Endothelial cell (in vitro differentiated cells): ENCODE results near the gene TEAD1. TPM values are rescaled to one million over a fixed set of nuclear protein-coding genes. Genes with fewer than 3 reads are reported as not detected.

Source experiments
- DNase-seq: peaks from one replicate; pipeline ENCODE4 v3.0.0; 2021; ENCODE audit warnings: low spot score
- H3K27ac Mint-ChIP-seq: one replicate; pipeline ENCODE4 v1.8.0; 2021; ENCODE audit warnings: mixed read lengths, inconsistent platforms; ENCODE audit not compliant: unreplicated experiment
- H3K27me3 Mint-ChIP-seq: one replicate; pipeline ENCODE4 v1.8.0; 2021; ENCODE audit warnings: mild to moderate bottlenecking, moderate library complexity, mixed read lengths, inconsistent platforms; ENCODE audit not compliant: unreplicated experiment
- H3K36me3 Mint-ChIP-seq: one replicate; pipeline ENCODE4 v1.8.0; 2021; ENCODE audit warnings: mild to moderate bottlenecking, low read depth, mixed read lengths, inconsistent platforms; ENCODE audit not compliant: unreplicated experiment
- H3K4me1 Mint-ChIP-seq: one replicate; pipeline ENCODE4 v1.8.0; 2021; ENCODE audit warnings: mild to moderate bottlenecking, mixed read lengths, inconsistent platforms; ENCODE audit not compliant: unreplicated experiment
- H3K4me3 Mint-ChIP-seq: one replicate; pipeline ENCODE4 v1.8.0; 2021; ENCODE audit warnings: mild to moderate bottlenecking, mixed read lengths, inconsistent platforms; ENCODE audit not compliant: unreplicated experiment
- H3K9me3 Mint-ChIP-seq: one replicate; pipeline ENCODE4 v1.8.0; 2021; ENCODE audit warnings: mixed read lengths, inconsistent platforms; ENCODE audit not compliant: unreplicated experiment
- CTCF ChIP-seq: fragments of 200-600 bp; sonication (generic); IDR thresholded peaks from one replicate; pipeline ENCODE4 v1.5.0; 2021; ENCODE audit warnings: antibody characterized with exemption; ENCODE audit not compliant: unreplicated experiment
- total RNA-seq: library from RNA; stranded (reverse); fragmentation: NEBNext Ultra II Directional; extraction: Animal tissue kit (Norgen Biotek cat#: 25700); gene quantifications from one replicate; pipeline ENCODE4 v1.2.1, GENCODE V29; 2021; ENCODE audit not compliant: unreplicated experiment

The TEAD1 gene
- total RNA-seq, 1 donor from 2014 or later = 54.4 TPM

- H3K27me3 Mint-ChIP-seq = no peaks in the 10 kb centered on the region
- H3K27ac Mint-ChIP-seq = no peak overlapping the region
- no peak for TF ChIP-seq CTCF
- no peaks in the 10 kb centered on the region for H3K4me1 Mint-ChIP-seq
- no peaks in the 10 kb centered on the region for H3K36me3 Mint-ChIP-seq
- no peak overlapping the region for H3K4me3 Mint-ChIP-seq
- H3K9me3 Mint-ChIP-seq = no peaks in the 10 kb centered on the region
- DNase-seq = no peak
Measured at GRCh38 chr11:12963051-12963450, 288.8 kb downstream of the TEAD1 start.

- Mint-ChIP-seq H3K36me3 (no peaks in the 10 kb centered on the region), H3K27me3 (no peaks in the 10 kb centered on the region), H3K9me3 (no peaks in the 10 kb centered on the region), H3K27ac (peak overlapping the region; percentile 11), H3K4me1 (no peaks in the 10 kb centered on the region), H3K4me3 (no peak overlapping the region)
- TF ChIP-seq CTCF = peak; percentile 85
- DNase-seq = peak; percentile 87
Measured at GRCh38 chr11:12963792-12964536, 289.7 kb downstream of the TEAD1 start.

GRCh38 chr11:12964650-12965049 lies 290.4 kb downstream of the TEAD1 start:
- DNase-seq = no peak
- TF ChIP-seq CTCF = no peak
- H3K27ac Mint-ChIP-seq = no peak overlapping the region
- H3K9me3 Mint-ChIP-seq = no peaks in the 10 kb centered on the region
- no peaks in the 10 kb centered on the region for H3K36me3 Mint-ChIP-seq
- no peaks in the 10 kb centered on the region for H3K4me1 Mint-ChIP-seq
- no peaks in the 10 kb centered on the region for H3K27me3 Mint-ChIP-seq
- no peak overlapping the region for H3K4me3 Mint-ChIP-seq

GRCh38 chr11:12966002-12966401 lies 291.8 kb downstream of the TEAD1 start:
- Mint-ChIP-seq H3K27ac (no peak overlapping the region), H3K36me3 (no peaks in the 10 kb centered on the region), H3K4me1 (no peaks in the 10 kb centered on the region), H3K4me3 (no peak overlapping the region), H3K27me3 (no peaks in the 10 kb centered on the region), H3K9me3 (no peaks in the 10 kb centered on the region)
- no peak for DNase-seq
- TF ChIP-seq CTCF = no peak

- H3K4me3 Mint-ChIP-seq = no peak overlapping the region
- no peaks in the 10 kb centered on the region for H3K36me3 Mint-ChIP-seq
- H3K4me1 Mint-ChIP-seq = no peaks in the 10 kb centered on the region
- no peaks in the 10 kb centered on the region for H3K27me3 Mint-ChIP-seq
- no peak for DNase-seq
- H3K27ac Mint-ChIP-seq = no peak overlapping the region
- H3K9me3 Mint-ChIP-seq = no peaks in the 10 kb centered on the region
- TF ChIP-seq CTCF = no peak
Measured at GRCh38 chr11:12968101-12968500, 293.9 kb downstream of the TEAD1 start.
